ENCODE measurements around the gene TTC33. TPM values are rescaled to one million over a fixed set of nuclear protein-coding genes. Genes with fewer than 3 reads are reported as not detected.

Gene TTC33
- total and polyA plus RNA-seq, 2 of the 13 experiments (the other 11 are each of a cell fraction or from before 2014, with no cell fraction given) = 4.5 to 20.0 TPM

GRCh38 chr5:40798012-40798800, 42.4 kb upstream of the TTC33 start, which contains the start of gene PRKAA1 (continued):
- TF ChIP-seq PRDM15 (CRISPR knock-in tag; IDR thresholded peaks at IDR 0.05) = no peak
- TF ChIP-seq, protein P1, sequence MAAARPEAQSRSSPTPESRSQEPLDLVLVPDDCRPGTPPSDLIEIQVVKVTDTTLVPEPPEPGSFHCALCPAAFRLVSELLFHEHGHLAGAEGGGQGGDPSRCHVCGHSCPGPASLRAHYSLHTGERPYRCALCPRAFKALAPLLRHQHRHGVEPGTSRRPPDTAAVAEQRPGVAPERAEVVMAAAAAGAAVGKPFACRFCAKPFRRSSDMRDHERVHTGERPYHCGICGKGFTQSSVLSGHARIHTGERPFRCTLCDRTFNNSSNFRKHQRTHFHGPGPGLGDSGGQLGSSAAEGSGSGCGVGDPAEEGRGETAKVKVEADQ (CRISPR knock-in tag; IDR thresholded peaks at IDR 0.05; ENCODE audit: borderline replicate concordance) = no peak
- no peak for TF ChIP-seq MAZ (IDR thresholded peaks at IDR 0.05; ENCODE audit: borderline replicate concordance, low read depth, low read length)
- TF ChIP-seq MAZ (CRISPR knock-in tag; IDR thresholded peaks at IDR 0.05; ENCODE audit: low read depth) = peak; percentile 85
- peak; percentile 26; the same call in 1 of the 2 replicates for TF ChIP-seq HOXA3 (CRISPR knock-in tag; IDR thresholded peaks at IDR 0.05)
- 0 out of 2 replicates have a peak, but pooled peaks have one; percentile 35 for TF ChIP-seq ZNF709 (CRISPR knock-in tag; IDR thresholded peaks at IDR 0.05)
- TF ChIP-seq ZBED4 (CRISPR knock-in tag; IDR thresholded peaks at IDR 0.05; ENCODE audit: borderline replicate concordance) = peak; percentile 30; the same call in 1 of the 2 replicates
- no peak for TF ChIP-seq CHCHD3 (CRISPR knock-in tag; IDR thresholded peaks at IDR 0.05)
- TF ChIP-seq SSRP1 (CRISPR knock-in tag; IDR thresholded peaks at IDR 0.05) = no peak
- TF ChIP-seq RFXANK (CRISPR knock-in tag; IDR thresholded peaks at IDR 0.05) = no peak
- TF ChIP-seq ZBTB38 (CRISPR knock-in tag; IDR thresholded peaks at IDR 0.05) = 0 out of 2 replicates have a peak, but pooled peaks have one; percentile 51
- TF ChIP-seq HOXA7 (CRISPR knock-in tag; IDR thresholded peaks at IDR 0.05) = no peak
- TF ChIP-seq, protein P2, sequence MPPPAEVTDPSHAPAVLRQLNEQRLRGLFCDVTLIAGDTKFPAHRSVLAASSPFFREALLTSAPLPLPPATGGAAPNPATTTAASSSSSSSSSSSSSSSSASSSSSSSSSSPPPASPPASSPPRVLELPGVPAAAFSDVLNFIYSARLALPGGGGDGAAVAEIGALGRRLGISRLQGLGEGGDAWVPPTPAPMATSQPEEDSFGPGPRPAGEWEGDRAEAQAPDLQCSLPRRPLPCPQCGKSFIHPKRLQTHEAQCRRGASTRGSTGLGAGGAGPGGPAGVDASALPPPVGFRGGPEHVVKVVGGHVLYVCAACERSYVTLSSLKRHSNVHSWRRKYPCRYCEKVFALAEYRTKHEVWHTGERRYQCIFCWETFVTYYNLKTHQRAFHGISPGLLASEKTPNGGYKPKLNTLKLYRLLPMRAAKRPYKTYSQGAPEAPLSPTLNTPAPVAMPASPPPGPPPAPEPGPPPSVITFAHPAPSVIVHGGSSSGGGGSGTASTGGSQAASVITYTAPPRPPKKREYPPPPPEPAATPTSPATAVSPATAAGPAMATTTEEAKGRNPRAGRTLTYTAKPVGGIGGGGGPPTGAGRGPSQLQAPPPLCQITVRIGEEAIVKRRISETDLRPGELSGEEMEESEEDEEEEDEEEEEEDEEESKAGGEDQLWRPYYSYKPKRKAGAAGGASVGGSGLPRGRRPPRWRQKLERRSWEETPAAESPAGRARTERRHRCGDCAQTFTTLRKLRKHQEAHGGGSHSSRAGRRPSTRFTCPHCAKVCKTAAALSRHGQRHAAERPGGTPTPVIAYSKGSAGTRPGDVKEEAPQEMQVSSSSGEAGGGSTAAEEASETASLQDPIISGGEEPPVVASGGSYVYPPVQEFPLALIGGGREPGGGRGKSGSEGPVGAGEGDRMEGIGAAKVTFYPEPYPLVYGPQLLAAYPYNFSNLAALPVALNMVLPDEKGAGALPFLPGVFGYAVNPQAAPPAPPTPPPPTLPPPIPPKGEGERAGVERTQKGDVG (CRISPR knock-in tag; IDR thresholded peaks at IDR 0.05; ENCODE audit: borderline replicate concordance) = 0 out of 2 replicates have a peak, but pooled peaks have one; percentile 26
